Epidermal melanocyte (primary cell): Measurements from ENCODE around the gene PLD3.
A peak's percentile ranks its signal among the peaks of the same experiment; 100 is the strongest.
"Not testable (repeated sequence)": the region's sequence is repeated elsewhere in the genome, so short reads cannot be mapped to it uniquely, and the experiment has no call there.

ENCODE experiments used
- DNase-seq: peaks from one replicate; pipeline ENCODE4 v3.0.0; 2011; ENCODE audit warnings: low spot score; ENCODE audit not compliant: insufficient read length

PLD3 gene

DNA sequence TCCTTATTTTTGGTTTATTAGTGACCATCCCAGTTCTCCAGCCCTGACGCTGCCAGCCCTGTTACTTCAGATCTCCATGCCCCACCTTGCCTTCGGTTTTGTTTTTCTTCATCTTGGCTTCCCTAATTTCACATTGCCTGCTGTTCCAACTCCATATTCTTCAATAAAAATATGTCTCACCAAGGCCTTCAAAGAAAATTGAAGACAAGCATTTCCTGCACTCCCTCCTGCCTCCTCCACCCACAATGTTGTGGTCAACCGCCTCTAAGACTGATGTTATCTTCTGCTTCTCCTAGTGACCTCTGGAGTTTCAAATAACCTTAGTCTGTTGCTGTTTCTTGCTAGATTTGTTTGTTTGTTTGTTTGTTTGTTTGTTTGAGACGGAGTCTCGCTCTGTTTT is 14.6 kb downstream of the PLD3 start:
- no peak for DNase-seq

DNA sequence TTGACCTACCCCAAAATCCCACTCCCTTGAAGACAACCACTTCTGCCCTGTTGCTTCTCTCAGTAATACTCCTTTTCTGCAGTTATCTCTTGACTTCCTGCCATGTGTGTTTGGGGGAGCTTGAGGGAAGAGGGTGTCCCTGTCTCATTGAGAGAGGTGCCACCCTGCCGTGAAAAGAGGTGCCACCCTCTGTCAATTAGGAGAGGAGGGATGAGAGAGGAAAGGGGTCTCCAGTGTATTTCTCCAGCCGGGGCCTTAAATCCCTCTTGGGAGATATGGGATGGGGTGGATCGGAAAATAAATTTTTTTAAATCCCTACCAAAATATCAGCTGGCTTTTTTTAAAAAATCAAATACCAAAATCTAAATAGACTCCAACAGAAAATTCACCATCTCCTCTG is 16.5 kb downstream of the PLD3 start:
- no peak for DNase-seq

DNA sequence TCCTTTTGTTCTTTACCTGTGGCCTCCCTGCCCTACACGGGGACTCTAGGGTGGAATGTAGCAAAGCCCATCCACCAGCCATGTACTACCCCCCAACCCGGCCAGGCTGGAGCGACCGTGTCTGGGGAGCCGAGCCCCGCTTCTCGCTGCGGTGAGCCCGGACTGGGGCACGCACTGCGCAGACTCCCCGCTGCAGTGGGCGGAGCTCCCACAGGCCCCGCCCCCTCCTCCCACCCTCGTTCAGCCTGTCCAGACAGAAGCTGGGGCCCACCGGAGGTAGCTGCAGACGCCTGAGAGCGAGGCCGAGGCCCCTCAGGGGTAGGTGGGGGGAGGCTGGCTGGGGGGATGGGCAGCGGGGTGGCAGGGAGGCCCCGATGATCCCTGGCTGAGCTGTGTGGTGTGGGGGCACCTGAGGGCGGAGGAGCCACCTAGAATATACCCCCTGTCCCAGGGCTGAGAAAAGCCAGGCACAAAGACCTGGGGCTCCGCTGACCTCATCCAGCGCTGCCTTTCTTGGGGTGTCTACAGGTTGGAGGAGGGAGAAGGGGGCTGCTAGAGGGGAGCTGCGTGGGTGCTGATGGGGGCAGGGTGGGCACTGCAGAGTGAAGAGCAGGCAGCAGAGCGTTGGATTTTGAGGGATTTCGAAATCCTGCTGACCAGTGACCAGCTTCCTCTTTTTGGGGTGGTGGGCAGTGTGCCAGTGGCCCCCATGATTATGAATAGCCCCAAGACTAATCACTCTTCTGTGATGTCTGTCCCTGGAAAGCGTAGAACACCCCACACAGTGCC is 17.3 kb downstream of the PLD3 start:
- peak; percentile 98 for DNase-seq

DNA sequence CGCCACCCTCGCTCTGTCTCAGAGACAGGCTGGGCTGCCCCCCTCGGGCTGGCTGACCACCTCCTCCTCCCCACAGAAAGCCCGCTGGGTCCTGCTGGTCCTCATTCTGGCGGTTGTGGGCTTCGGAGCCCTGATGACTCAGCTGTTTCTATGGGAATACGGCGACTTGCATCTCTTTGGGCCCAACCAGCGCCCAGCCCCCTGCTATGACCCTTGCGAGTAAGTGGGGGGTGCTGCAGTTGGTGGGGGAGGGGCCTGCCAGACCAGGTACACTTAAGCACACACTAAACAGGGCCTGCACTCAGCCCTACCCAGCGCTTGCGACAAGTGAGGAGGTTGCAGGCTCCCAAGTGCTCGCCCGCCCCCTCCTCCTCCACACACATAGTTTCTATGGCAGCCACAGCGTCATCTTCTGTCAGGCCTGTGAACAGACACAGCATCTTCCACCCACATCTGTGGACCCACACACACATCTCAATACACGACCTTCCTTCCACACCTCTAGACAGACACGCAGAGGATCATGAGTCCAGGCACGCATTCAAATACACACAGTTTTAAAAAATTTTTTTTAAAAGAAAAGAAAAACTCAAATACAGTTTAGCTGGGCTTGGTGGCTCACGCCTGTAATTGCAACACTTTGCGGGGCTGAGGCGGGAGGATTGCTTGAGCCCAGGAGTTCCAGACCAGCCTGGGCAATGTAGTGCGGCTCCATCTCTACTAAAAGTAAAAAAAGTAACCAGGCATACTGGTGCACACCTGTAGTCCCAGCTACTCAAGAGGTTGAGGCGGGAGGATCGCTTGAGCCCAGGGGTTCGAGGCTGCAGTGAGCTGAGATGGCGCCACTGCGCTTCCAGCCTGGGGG is 18.4 kb downstream of the PLD3 start:
- no peak for DNase-seq

DNA sequence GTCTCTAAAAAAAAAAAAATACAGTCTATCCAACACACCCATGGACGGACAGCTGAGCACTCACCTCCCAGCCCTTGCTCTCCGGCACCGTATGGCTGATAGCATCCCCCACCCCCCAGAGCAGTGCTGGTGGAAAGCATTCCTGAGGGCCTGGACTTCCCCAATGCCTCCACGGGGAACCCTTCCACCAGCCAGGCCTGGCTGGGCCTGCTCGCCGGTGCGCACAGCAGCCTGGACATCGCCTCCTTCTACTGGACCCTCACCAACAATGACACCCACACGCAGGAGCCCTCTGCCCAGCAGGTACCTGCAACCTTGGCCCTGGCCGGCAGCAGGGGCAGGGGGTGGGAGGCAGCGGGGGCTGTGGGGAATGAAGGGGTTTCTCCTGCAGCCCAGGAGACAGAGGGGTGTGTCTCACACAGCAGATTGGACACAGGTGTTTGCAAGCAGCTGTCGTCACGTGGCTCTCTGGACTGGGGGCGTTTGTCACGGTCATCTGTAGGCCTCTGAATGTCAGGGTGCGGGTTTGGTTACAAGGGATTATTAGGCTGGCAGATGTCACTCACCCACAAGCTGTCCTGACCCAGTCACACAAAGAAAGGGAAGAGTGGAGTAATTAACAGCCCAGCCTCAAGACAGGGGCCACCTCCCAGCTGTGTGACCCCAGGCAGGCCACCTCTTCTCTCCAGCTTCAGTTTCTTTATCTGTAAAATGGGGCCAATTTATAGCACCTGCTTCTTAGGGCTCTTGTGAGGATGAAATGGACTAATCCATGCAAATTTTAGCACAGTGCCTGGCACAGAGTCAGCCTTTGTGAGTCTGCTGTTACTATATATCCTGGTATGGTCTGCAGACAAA is 19.3 kb downstream of the PLD3 start:
- no peak for DNase-seq

DNA sequence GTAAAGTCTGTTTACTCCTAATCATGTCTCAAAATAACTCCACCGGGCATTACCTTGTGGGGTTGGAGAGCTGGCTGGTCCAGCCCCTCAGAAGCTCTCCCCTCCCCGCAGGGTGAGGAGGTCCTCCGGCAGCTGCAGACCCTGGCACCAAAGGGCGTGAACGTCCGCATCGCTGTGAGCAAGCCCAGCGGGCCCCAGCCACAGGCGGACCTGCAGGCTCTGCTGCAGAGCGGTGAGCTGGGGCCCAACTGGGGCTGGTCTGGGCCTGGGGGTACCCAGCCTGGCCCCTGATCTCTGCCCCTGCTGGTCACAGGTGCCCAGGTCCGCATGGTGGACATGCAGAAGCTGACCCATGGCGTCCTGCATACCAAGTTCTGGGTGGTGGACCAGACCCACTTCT is 21.3 kb downstream of the PLD3 start:
- DNase-seq = no peak

DNA sequence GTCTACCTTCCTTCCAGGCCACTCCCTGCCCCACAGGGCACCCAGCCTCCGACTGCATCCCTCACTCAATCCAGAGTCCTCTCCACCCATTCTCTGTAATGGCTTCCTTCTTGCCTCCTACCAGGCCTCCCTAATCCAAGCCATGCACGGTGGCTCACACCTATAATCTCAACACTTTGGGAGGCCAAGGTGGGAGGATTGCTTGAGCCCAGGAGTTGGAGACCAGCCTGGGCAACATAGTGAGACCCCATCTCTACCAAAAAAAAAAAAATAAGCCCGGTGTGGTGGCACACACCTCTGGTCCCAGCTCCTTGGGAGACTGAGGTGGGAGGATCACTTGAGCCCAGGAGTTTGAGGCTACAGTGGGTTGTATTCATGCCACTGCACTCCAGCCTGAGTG is 21.8 kb downstream of the PLD3 start:
- not testable (repeated sequence) for DNase-seq

DNA sequence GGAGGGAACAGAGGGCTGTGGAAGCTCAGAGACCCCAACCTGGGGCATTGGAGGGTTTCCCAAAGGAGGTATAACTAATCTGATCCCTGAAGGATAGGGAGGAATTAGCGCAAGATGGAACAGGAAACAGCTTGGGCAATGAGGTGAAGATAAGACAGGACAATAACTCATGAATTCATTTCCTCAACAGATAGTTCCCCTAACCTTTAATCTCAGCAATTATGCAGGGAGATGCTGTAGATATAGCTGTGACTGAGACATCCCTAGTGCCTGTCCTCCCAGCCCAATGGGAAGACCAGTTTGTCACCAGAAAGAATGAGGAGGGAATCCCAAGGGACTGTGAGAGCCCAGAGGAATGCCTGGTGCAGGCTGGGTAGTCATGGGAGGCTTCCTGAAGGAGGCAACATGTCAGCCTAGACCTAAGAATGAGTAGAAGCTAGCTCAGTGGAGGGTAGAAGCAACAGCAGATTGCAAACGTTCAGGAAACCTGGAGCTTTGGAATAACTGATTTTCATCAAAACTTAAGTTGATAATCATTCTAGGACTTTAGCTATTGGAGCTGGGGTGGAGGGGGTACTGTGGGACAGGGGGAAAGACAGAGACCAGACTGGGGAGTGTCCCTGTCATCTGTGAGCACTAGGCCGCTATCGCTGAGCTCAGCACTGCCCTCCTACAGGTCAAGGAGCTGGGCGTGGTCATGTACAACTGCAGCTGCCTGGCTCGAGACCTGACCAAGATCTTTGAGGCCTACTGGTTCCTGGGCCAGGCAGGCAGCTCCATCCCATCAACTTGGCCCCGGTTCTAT is 22.7 kb downstream of the PLD3 start:
- DNase-seq = no peak

DNA sequence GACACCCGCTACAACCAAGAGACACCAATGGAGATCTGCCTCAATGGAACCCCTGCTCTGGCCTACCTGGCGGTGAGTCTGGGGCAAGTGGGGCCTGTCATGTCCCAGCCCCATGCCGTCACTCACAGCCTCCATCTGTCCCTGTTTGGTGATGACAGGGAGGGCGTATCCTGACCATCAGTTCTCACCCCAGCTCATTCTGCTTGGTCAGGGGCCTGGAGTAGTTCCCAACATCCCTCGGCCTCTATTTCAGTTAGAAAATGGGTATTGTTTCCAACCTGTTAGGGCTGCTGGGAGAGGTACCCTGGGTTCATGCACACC is 23.3 kb downstream of the PLD3 start:
- no peak for DNase-seq

DNA sequence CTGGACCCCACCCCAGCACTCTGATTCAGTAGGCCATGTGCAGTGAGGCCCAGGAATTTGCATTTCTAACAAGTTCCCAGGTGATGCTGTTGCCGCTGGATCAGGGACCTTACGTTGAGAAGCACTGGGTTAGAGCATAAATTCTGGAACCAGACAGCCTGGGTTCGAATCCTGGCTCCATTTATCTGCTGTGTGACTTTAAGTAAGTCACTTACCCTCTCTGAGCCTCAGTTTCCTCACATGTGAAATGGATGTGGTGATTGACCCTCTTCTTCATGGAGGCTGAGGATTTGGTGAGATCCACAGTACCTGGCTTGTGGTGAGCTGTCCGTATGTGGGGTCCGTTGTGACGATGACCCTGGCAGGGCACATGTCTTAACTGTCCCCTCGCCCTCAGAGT is 25.6 kb downstream of the PLD3 start:
- DNase-seq = no peak

DNA sequence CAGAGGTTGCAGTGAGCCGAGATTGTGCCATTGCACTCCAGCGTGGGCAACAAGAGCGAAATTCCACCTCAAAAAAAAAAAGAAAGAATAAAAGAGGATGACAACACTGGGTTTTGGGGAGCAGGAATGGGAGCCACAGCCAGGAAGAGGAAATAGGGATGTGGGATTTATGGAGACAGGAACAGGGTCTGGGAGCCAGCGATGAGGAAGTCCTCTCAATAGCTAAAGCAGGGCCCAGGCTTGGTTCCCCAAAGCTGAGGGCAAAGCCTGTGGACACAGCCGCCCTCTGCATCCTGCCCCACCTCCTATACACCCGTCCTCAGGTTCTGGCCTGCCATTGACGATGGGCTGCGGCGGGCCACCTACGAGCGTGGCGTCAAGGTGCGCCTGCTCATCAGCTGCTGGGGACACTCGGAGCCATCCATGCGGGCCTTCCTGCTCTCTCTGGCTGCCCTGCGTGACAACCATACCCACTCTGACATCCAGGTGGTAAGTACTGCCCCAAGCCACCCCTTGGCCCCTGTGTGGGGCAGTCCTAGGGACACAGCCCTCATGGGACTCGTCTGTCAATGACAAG is 27.9 kb downstream of the PLD3 start:
- no peak for DNase-seq

DNA sequence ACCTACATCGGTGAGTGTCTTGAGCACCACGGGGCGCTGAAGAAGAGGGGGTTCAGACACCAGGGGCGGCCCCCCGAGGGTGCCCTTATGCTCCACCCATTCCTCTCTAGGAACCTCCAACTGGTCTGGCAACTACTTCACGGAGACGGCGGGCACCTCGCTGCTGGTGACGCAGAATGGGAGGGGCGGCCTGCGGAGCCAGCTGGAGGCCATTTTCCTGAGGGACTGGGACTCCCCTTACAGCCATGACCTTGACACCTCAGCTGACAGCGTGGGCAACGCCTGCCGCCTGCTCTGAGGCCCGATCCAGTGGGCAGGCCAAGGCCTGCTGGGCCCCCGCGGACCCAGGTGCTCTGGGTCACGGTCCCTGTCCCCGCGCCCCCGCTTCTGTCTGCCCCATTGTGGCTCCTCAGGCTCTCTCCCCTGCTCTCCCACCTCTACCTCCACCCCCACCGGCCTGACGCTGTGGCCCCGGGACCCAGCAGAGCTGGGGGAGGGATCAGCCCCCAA is 29.4 kb downstream of the PLD3 start:
- no peak for DNase-seq

DNA sequence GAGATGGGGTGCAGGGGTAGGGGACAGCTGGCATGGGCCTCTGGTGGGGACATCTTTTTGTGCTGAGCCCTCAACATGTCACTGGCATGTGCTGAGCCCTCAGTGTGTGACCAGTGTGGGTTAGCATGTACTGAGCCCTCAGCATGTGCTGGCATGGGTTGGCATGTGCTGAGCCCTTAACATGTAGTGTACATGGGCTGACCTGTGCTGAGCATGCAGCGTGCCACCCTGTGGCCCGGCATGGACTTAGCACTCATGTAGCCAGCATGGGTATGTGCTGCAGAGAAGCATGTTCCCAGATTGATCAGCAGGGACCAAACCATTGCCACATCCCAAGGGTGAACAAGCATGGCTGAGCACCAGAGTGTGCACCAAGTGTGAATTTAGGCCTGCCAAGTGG is 30.0 kb downstream of the PLD3 start:
- DNase-seq = no peak

DNA sequence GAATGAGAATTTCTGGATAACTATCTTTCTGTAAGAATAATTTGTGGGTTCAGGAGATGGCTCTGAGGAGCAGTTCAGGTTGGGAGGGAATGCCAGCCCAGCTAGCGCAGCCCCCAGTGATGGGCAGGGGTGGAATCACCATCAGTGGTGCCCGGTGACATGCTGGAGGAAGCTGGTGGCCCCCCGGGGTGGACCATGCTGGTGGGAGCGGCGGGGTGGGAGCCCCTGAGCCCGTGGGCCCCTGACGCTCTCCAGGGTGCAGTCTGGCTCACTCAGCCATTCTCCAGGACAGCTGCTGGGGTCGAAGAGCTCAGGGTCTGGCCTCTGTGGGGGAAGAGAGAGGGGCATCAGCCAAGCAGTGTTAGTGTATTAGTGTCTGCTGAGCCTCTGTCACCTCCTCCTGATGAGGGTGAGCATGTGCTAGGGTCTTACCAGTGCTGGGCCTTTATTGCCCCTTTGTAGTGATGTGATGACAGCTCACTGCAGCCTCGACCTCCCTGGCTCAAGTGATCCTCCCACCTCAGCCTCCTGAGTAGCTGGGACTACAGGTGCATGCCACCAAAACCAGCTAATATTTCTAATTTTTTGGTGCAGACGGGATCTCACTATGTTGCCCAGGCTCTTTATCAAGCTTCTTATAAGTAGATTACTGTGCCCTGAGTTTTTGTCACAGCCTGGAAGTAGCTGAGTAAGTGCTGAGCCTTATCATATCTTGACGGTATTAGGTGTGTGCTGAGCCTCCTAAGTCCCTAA is 31.1 kb downstream of the PLD3 start:
- no peak for DNase-seq

DNA sequence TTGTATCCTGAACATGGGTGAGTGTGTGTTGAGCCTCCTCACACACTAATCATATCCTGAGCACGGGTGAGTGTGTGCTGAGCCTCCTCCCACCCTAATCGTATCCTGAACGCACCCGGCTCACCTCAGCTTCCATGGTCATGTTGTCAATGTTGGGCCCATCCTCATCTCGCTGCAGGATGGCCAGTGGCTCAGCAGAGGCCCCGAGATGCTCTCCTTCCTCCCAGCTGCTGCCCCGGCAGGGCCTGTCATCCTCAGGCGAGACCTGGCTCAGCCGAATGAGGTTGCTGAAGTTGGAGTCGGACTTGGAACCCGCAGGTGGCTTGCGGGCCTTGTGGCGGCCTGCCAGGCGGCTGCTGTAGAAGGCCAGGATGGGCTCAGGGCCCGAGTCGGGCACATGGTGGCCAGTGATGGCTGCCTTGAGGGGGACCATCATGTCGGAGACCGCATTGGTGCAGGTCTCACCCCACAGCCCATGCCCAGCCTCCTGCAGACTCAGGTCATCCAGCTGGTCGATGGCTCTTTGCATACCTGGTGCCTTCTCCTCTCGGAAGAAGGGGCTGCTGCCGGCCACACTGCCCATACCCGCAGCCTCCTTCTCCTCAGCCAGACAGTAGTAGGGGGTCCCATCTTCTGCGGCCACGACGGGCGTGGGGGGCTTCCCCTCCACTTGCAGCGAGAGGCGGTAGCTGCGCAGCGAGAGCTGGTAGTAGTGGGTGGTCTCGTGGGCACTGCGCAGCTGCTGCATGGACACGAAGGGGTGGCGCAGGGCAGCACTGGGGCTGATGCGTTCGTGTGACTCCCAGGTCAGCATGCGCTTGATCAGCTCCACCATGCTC is 31.9 kb downstream of the PLD3 start:
- no peak for DNase-seq

DNA sequence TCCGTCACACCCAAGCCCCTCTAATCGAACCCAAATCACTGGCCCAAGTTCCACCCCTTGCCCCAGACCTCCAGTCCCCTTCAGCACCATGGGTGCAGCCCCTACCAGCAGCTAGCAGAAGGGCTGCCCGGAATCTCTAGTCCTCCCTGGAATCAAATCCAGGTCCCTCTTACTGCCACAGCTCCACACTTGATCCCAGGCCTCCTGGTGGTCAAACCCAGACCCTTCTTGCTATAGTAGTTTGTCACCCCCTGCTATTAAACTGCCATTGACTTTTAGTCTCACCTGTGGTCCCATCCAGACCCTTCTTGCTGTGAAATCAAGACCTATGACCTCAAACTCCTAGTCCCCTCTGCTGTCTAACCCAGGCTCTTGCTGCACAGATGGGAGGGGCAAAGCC is 32.8 kb downstream of the PLD3 start:
- no peak for DNase-seq

DNA sequence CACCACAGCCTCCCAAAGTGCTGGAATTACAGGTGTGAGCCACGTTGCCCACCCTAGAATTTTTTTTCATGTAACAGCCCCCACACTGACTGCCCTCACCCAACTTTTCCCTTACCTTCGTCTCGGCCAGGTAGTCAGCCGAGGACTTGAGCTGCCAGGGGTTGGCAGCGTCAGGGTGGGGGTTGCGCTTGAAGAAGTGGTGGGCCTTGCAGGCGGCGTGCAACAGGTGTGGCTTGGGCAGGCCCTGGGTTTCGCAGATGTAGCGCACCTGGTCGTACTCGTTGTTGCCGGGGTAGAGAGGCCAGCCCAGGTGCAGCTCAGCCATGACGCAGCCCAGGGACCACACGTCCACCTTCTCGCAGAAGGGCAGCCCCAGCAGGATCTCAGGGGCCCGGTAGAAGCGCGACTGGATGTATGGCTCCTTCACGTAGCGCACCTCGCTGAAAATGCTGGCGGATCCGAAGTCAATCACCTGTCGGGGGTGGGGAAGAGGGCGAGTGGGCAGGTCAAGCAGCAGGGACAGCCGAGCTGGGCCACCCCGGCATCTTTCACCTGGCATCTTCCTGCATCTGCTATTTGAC is 35.3 kb downstream of the PLD3 start:
- no peak for DNase-seq

DNA sequence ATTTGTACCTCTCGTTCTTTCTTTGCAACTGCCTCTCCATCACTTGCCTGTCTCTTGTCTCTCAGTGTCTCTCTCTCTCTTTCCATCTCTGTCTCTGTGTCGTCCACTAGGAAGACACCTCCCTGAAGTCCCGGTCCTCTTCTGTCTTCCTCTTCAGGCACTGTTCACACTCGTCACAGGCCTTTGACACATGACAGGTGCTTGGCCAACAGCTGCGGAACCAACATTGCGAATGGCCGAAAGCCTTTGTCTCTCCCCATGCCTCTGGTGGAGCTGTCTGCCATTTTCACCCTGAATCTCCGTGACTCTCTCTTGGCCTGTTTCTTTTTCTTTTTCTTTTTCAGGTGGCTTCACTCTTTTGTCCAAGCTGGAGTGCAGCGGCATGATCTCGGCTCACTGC is 38.7 kb downstream of the PLD3 start:
- DNase-seq = no peak

DNA sequence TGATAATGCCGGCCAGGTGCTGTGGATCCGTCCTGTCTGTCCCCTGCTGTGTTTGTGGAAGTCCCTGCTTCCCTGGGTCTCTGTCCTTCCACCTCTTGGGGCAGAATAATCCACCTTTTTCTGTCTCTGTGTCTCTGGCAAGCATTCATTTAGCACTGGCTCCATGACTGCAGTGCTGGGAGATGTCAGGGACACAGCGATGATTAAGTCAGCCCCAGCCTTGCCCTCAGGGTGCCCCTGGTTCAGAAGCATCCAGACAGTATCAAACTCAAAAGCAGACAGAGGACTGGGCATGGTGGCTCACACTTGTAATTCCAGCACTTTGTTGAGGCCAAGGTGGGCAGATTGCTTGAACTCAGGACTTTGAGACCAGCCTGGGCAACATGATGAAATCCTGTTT is 40.0 kb downstream of the PLD3 start:
- no peak for DNase-seq
